HG03521 (cell line): ENCODE measurements around the gene KCNAB2.

Experiments used
- ATAC-seq: cut with Tn5 transposase; IDR thresholded peaks from one replicate; pipeline ENCODE4 v1.9.1; 2021; ENCODE audit warnings: mild to moderate bottlenecking, moderate library complexity; ENCODE audit not compliant: unreplicated experiment

KCNAB2 gene

DNA sequence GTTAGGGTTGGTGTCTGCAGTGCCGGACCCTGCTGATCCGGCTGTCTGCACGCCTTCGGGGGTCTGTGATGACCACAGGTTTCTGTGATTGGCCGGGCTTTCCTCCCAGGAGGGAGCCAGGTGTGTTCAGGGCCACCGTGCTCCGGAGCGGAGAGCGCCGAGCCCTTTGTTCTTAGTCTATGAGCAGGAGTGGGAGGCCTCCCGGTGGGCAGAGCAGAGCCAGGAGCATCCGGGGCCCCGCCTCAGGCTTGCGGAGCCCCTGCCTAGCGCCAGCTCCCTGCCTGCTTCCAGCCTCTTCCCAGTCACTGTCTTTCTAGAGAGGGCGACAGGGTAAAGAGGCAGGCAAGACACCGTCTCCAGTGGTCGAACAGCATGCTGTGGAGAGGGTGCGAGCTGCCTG is 31.8 kb downstream of the KCNAB2 start:
- no peak for ATAC-seq

DNA sequence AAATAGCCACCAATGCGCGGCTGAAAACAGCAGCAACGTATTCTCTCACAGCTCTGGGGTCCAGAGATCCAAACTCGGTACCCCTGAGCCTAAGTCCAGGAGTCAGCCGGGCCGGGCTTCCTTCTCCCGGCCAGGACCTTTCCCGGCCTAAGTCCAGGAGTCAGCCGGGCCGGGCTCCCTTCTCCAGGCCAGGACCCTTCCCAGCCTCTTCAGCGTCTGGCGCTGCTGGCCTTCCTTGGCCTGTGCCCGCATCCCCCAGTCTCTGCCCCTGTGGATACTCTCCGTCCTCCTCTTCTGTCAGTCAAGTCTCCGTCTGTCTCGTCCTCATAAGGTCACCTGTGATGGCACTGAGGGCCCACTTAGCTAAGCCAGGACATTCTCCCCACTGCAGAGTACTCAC is 32.2 kb downstream of the KCNAB2 start:
- ATAC-seq, result no peak

DNA sequence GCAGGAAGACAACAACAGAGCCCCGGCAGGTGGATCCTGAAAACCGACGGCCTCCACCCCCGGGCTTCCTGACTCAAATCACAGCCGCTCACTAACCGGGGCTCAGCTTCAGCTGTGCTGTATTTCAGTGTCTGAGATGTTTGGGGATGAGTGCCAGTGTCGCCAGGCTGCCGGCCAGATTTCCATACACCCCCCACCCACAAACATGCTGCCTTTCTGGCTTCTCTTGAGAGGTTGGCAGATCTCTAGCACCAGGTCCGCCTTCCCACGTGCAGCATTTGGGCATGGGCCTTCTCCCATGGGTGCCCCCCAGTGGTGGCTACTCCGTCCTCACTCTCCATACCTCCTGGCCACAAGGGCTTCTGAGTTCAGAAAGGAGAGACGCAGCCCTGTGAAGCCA is 34.8 kb downstream of the KCNAB2 start:
- no peak for ATAC-seq

DNA sequence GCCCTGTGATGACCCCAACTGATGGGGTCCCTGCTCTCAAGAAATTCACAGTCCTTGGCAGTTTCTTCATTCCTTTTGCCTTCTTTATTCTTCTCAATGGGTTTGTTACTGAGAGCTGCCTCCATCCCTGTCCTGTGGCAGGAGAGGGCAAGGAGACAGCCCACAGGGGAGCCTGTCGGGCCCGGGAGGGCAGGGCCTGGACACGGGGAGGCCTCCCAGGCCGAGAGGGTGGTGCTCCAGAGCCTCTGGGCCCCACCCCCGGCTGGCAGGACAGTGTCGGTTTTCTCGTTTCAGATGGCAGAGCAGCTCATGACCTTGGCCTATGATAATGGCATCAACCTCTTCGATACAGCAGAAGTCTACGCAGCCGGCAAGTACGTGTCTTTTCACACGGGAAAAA is 36.2 kb downstream of the KCNAB2 start:
- ATAC-seq, result no peak

DNA sequence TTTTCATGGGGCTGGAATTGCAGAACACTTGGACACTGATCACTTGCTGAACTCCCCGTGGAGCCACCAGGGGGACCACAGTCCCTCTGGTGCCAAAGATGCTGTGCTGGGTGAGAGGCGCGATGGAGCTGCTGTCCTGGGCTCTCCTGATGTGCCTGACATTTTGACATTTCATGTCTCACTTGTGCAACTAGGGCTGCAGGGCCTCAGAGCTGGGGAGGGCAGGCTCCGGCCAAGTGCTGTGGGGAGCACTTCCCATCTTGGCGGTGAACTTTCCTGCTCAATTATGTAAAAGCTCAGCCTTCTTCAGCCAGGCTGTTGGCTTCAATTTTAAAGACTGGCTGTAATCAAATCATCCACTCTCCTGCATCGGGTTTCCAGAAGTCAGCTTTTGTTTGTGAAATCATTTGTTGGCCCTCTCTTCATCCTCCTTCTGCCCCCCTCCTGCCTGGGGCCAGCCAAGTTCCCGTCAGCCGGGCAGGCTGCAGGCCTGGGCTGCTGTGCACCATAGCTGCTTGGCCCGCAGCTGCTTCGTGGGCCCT is 36.8 kb downstream of the KCNAB2 start:
- ATAC-seq, result no peak

DNA sequence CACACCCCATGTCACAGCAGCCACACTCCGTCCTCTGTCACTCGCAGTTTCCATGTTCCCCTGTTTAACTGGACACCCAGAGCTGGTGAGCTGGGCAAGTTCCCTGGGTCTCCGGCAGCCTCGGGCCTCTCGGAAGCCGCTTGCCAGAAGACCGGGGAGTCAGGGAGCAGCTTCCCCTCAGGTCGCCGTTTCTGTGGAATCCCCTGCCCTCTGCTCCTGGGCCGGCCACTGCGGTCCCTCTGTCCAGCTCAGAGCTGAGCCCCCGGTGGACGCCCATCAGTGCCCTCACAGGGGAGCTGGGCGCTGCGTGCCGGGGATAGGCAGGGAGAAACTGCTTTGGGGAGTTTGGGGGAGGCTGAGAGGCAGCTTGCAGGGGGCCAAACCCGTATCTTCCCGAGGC is 37.7 kb downstream of the KCNAB2 start:
- ATAC-seq, result no peak

DNA sequence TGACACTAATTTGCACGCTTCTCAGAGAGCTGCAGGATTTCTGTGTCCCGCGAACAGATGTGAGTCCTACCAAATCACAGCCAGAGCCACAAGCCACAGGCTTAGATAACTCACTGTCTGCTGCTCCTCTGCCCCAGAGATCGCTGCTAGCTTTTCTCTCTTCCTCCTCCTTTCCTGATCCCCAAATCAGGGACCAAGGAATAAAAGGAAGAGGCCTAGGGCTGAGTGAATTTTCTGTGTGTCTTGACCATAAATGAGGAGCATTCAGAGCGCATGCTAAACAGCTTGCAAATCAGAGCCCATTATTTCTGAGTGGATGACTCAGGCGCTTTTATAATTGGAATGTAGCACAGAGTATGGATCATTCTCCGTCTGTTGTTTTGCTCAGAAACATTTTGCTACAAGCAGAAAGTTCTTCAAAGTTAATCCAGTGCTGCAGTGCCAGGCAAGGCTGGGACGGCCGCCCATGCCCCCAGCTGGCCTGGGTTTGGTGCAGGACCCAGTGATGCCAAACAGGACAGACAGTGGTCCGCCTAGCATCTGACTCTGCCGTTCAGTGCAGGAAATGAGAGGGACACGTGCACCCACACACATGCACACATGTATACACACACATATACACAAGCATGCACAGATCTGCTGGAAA is 38.2 kb downstream of the KCNAB2 start:
- no peak for ATAC-seq

DNA sequence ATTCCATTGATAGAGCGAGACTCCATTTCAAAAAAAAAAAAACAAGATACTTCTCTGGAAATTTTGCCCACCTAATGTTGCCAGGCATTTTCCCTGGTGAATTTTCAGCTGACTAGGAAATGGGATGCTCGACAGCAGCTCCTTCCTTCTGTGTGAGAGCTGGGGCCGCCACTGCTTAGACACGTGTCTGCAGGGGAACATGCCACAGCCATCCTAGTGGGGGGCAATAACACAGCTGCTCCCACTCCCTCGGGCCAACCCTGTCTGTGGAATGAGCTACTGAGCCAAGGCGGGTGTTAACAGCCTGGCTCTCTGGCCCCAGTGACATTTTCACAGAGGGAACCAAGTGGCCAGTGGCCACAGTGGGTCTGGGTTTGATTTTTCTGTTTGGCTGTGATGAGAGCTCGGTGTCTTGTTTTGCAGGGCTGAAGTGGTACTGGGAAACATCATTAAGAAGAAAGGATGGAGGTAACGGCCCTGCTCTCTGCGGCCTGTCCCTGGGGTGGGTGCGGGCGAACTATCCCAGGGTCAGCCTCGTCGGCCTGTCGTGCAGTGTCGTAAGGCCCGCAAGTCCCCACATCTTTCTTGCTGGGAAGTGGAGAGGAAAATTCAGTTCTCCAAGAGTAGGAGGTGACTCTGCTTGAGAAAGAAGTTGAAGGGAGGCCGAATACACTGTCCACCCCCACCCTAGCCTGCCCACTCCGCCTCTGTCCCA is 39.2 kb downstream of the KCNAB2 start:
- ATAC-seq, result no peak

DNA sequence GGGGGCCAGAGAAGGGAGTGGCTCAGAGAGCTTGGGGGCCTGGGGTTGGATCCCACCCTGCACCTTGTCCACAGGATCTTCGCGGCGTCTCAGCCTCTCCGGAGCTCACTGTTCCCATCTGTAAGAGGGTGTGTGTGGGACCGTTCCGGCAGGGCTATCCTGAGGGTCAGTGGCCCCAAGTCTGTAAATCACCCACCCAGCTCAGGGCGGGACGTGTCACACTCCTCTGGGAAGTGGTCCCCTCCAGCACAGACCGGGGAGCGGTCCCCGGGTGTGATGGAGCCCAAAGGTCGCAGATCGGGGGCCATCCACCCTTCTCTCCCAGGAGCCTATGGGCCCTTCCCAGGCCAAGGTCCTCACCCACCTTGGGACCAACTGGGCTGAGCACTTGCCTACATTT is 40.0 kb downstream of the KCNAB2 start:
- no peak for ATAC-seq

DNA sequence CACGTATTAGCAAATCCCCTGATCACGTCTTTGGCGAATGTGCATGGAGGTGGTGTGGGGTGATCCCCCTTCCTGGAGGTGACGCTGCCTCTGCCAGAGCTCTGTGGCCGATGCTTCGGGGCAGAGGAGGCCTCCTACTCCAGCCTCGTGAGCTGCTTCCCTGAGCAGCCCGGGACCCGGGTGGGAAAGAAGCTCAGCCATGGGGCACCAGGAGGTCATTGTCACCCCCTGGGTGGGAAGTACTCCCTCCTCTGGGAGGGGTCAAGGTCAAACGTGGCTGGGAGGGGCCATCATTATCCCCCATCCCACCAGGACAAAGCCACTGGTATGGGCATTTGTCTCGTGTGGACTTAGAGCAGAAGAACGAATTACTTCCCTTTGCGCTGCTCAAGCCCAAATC is 40.7 kb downstream of the KCNAB2 start:
- ATAC-seq, result no peak

DNA sequence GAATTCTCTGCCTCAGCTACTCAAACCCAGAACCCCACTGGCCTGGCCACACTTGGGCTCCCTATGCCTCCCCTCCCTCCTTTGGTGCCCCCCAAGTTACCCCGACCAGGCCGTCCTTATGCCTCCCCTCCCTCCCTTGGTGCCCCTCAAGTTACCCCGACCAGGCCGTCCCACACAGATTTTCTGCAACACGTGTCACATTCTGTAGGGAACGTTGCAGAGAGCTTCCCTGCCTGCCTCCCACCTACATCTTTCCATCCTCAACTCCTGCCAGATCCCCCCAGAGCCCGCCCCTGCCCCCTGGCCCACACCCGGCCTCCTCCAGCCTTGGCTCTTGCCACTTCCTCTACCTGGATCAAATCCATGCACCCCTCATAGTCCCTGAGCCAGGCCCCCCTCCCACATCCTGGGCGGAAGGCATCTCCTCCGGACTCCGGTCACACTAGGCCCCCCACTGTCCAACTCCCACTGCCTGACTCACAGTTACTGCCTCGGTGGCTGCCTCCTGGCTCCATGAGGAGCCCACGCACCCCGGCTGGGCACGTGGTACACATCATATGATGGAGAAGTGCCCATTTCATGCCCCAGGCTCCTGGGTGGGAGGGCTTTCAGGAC is 41.2 kb downstream of the KCNAB2 start:
- no peak for ATAC-seq

DNA sequence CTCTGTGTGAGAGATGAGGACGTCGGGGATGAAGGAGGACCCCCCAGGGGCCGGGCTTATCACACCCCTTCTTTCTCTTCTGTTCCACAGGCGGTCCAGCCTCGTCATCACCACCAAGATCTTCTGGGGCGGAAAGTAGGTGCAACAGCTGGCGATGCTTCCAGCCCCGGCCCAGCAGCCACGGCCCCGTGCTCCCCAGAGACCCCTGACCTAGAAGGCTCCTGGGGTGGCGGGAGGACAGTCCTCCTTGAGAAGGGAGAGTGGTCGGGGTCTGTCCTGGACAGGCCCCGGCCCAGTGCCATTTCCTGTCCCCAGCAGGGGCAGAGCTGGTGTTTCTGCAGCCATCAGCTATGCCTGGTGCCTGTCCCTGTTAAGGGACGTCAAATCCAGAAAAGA is 41.7 kb downstream of the KCNAB2 start:
- no peak for ATAC-seq

DNA sequence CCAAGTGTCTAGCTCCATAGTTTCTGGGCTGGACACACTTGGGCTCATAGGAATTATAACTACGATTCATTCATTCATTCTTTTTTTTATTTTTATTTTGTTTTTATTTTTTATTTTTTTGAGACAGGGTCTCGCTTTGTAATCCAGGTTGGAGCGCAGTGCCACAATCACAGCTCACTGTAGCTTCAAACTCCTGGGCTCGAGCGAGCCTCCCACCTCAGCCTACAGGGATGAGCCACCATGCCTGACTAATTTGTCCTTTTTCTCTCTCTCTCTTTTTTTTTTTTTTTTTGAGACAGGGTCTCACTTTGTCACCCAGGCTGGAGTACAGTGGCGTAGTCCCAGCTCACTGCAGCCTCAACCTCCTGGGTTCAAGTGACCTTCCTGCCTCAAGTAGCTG is 42.3 kb downstream of the KCNAB2 start:
- no peak for ATAC-seq

DNA sequence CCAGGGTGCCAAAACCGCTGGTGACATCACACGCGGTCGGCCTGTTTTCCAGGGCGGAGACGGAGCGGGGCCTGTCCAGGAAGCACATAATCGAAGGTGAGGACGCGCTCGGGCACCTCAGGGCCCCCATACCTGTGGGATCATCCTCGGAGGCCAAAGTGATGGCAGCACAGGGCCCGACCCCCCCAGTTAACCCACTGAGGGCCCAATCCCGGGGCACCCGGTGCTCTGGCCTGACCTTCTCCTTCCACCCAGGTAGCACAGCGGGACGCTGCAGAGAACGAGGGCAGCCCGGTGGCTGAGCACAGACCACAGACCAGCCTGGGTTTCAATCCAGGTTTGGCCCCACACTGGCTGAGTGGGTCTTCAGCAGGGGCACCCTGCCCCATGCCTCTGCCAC is 43.3 kb downstream of the KCNAB2 start:
- ATAC-seq, result no peak

DNA sequence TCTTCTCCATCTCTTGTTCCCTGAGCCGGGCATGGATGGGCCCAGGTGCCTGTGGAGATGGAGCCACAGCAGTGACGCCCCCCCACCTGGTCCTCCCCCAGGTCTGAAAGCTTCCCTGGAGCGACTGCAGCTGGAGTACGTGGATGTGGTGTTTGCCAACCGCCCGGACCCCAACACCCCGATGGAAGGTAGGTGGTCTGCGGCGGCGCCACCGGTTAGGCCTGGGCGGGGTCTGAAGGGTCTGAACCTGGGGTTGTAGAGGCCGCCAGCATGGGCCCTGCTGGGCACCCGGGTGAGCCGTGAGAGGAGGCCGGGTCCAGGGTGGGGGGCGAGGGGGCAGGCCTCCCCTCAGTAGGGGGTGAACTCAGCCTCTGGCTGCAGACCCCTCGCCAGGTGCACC is 44.6 kb downstream of the KCNAB2 start:
- ATAC-seq, result no peak

DNA sequence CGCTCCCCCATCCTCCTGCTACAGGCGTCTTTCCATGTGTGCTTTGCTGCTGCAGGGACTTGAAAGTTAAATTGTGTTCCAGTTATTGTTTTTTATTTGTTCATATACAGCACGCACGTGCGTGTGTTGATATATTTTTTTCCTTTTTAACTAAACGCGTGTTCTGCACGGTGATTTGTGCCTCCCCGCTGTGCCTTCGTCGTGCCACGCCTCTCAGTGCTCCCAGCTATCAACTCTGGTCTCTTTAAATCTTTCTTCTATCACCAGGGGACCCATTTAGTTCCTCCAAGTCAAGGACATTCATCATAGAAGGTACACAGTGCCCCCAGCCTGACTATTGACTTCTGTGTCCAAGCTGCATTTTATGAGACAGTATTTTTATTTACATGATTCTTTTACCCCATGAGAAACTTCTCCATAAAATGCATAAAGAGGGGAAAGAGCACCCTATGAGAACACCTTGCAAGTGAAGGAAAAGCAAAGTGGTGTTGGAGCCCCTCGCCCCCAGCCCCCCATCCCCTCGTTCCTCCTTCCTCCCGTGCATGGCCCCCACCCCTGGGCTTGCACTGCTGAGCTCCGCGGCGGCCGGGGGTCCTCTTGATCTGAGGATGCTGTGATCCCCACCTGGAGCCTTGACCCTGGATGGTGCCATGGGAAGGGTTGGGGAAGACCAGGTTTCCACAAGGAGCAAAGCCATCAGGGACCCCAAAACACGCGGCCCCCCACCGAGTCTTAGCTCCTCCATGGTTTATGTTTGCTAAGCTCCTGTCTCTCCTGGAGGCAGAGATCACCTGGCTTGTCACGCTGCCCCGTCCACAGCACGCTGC is 45.5 kb downstream of the KCNAB2 start:
- no peak for ATAC-seq

DNA sequence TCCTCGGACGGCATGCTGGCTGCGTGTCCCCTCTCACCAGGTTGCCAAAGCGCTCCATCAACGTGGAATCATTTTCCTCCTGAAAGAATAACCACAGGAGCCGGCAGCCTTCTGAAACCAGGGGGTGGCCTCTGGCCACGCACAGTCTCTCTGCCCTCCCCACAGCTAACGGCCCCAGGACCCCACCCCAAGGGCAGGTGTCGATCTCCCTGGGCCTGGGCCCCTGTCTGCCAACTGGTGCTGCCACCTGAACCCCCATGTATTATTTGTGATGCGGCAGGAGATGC is 46.1 kb downstream of the KCNAB2 start:
- no peak for ATAC-seq

DNA sequence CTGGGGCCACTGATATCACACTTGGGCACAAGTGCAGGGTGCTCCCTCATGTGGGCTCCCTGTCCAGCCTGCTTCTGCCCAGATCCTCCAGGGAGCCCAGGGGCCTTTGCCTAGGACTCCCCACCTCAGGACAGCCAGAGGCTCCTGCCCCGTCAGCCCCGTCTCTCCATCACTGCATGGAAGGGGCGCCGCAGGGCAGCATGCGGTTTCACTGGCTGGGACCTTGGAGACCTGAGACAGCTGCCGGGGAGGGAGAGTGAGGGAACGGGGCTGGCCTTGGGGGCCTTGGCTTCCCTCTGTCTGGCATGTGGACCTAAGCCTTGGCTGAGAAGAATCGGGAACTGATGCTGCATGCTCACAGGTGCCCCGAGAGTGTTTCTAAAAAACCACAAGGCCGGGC is 46.5 kb downstream of the KCNAB2 start:
- no peak for ATAC-seq

DNA sequence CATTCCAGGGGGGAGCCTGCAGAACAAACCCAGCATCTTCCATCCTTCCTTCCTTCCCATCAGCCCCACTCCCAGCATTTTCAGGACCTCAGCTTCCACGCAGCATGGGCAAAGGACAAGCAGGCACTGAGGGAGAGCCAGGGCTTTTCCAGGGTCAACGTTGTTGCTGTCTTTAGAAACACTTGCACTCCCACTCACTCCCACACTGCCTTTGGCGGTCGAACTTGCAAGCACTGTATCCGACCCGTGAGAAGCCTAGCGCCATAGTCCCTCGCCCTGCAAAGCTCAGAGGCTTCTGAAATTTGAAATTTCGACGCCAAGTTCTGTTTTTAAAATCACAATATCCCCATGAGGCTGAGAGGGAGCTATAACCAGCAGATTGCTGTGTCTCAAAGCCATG is 47.4 kb downstream of the KCNAB2 start:
- ATAC-seq, result no peak

DNA sequence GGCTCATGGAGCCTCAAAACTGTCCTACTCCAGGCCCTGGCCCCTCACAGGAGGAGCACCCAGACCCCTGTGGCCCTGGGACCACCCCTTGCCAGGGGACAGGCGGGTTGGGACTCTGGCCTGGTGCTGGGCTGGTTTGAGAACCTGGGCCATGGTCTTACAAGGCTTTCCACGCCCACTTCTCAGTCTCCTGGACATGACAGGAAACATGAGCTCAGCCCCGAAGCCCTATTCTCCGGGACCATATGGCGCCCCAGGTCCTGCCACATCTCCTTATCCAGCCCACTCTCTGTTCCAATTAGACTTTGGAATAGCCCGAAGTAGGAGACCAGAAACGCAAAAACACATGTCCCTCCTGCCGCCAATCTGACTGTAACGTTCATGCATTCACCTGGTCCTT is 47.9 kb downstream of the KCNAB2 start:
- no peak for ATAC-seq

DNA sequence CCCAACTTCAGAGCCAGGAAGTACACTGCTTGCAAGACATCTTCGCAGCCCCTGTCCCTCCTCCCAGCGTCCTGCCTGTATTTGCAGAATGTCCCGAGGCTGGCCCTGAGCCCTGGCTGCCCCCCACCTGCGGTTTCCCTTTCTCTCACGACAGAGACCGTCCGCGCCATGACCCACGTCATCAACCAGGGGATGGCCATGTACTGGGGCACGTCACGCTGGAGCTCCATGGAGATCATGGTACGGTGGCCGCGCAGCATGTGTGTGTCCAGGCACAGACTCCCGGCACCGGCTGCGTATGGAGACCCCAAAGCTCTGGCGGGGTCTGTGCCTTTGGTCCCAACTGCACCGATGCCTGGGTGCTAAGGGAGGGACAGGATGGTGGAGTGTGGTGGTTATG is 48.6 kb downstream of the KCNAB2 start:
- no peak for ATAC-seq
